Loucy (cell line): ENCODE data around the gene IFNE.

Experiments used
- CTCF ChIP-seq: fragments of 200-600 bp; sonication (generic); conservative IDR thresholded peaks from 2 replicates; pipeline ENCODE4 v1.5.1; 2014; ENCODE audit warnings: mild to moderate bottlenecking, antibody characterized with exemption, low read length
- EZH2phosphoT487 ChIP-seq: fragments of 200-600 bp; IDR thresholded peaks from 2 replicates; pipeline ENCODE4 v1.6.1; 2018; ENCODE audit warnings: antibody characterized with exemption, mild to moderate bottlenecking, moderate library complexity, borderline replicate concordance

- TF ChIP-seq CTCF = no peak
- no peak for TF ChIP-seq EZH2phosphoT487
These were observed 20.5 kb upstream of the IFNE start for GRCh38 chr9:21502586-21502985.
